GM04503 (cell line): ENCODE measurements around the gene TRIM71.
"Not testable (repeated sequence)": the region's sequence is repeated elsewhere in the genome, so short reads cannot be mapped to it uniquely, and the experiment has no call there.

Experiments
- DNase-seq: peaks from one replicate; pipeline ENCODE4 v3.0.0-alpha.2; 2012; ENCODE audit warnings: low read depth

Gene TRIM71

GRCh38 chr3:32934150-32934742 lies 116.4 kb downstream of the TRIM71 start:
- DNase-seq: no peak

DNA sequence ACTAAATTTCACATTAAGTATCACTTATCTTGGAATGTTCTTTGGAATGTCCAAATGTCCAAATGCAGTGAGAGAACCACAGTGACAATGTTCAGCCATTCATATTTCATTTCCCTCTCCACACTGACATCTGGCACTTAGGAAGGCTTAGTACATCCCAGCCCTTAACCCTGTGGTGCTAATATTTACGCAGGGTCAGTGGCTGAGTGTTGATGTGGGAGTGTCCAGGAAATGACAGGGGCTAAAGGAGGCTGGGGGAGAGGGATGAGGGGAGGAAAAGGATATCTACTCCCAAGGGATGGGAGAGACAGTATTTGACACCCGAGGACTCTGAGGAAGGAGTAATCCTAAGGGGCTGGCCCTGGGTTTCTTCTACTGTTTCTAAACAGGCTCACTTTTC lies 119.5 kb downstream of the TRIM71 start:
- DNase-seq: no peak

- DNase-seq: not testable (repeated sequence)
Measured at GRCh38 chr3:32939531-32940284, 121.9 kb downstream of the TRIM71 start.

GRCh38 chr3:32940726-32941125 lies 122.9 kb downstream of the TRIM71 start:
- no peak for DNase-seq

GRCh38 chr3:32945136-32945535 lies 127.3 kb downstream of the TRIM71 start:
- no peak for DNase-seq

- DNase-seq: not testable (repeated sequence)
Measured at GRCh38 chr3:32945598-32945997, 127.8 kb downstream of the TRIM71 start.

- DNase-seq: no peak
Measured at GRCh38 chr3:32946973-32947788, 129.4 kb downstream of the TRIM71 start.
